ENCODE data around the gene KCNH5.

DNA sequence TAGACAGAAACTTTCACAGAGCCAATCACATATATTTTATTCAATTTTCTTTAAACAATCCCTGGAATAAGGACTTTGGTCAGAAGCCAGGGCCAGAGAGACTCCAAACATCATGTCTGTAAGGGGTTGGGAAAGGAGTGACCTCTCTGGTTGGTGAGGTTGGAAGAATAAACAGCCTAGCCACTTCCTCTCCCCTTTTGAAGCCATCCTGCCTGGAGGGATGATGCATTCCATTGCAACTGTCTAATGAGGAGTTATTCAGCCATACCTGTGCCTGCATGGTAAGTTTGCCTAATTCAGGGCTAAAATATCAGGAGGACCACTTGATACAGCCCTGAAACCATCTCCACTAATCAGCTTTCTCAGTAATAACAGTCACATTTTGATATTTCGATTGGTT lies 299.8 kb downstream of the KCNH5 start:
- TF ChIP-seq, protein P1, sequence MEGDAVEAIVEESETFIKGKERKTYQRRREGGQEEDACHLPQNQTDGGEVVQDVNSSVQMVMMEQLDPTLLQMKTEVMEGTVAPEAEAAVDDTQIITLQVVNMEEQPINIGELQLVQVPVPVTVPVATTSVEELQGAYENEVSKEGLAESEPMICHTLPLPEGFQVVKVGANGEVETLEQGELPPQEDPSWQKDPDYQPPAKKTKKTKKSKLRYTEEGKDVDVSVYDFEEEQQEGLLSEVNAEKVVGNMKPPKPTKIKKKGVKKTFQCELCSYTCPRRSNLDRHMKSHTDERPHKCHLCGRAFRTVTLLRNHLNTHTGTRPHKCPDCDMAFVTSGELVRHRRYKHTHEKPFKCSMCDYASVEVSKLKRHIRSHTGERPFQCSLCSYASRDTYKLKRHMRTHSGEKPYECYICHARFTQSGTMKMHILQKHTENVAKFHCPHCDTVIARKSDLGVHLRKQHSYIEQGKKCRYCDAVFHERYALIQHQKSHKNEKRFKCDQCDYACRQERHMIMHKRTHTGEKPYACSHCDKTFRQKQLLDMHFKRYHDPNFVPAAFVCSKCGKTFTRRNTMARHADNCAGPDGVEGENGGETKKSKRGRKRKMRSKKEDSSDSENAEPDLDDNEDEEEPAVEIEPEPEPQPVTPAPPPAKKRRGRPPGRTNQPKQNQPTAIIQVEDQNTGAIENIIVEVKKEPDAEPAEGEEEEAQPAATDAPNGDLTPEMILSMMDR (IDR thresholded peaks at IDR 0.05), result no peak
- TF ChIP-seq POLR2A (IDR thresholded peaks at IDR 0.05), result no peak
- TF ChIP-seq POLR2AphosphoS5 (IDR thresholded peaks at IDR 0.05), result no peak
- no peak for TF ChIP-seq EP300 (IDR thresholded peaks at IDR 0.05)

Measured in upper lobe of left lung (tissue), 4 donors.